Inferior parietal cortex (tissue), 1 donor: ENCODE data around the gene ABCF1.

Experiments
- DNase-seq: peaks from one replicate; pipeline ENCODE4 v3.0.0-alpha.2; 2016; ENCODE audit errors: extremely low spot score

ABCF1 gene

GRCh38 chr6:30626484-30627366, 55.5 kb downstream of the ABCF1 start, which contains the start of gene ATAT1:
Gene ATAT1 (plus strand): TSS chr6:30626874.
- DNase-seq = peak; percentile 84

- no peak for DNase-seq
Observed at GRCh38 chr6:30635834-30636233, 64.6 kb downstream of the ABCF1 start.

- DNase-seq = no peak
Observed at GRCh38 chr6:30640481-30640880, 69.2 kb downstream of the ABCF1 start.

GRCh38 chr6:30641048-30641447, 69.8 kb downstream of the ABCF1 start:
- DNase-seq = no peak
